ENCODE measurements around the gene HS3ST6. TPM values are rescaled to one million over a fixed set of nuclear protein-coding genes. Genes with fewer than 3 reads are reported as not detected.

Gene HS3ST6
- total and polyA plus RNA-seq, 2 of the 13 experiments (the other 11 are each of a cell fraction or from before 2014, with no cell fraction given), result not detected

DNA sequence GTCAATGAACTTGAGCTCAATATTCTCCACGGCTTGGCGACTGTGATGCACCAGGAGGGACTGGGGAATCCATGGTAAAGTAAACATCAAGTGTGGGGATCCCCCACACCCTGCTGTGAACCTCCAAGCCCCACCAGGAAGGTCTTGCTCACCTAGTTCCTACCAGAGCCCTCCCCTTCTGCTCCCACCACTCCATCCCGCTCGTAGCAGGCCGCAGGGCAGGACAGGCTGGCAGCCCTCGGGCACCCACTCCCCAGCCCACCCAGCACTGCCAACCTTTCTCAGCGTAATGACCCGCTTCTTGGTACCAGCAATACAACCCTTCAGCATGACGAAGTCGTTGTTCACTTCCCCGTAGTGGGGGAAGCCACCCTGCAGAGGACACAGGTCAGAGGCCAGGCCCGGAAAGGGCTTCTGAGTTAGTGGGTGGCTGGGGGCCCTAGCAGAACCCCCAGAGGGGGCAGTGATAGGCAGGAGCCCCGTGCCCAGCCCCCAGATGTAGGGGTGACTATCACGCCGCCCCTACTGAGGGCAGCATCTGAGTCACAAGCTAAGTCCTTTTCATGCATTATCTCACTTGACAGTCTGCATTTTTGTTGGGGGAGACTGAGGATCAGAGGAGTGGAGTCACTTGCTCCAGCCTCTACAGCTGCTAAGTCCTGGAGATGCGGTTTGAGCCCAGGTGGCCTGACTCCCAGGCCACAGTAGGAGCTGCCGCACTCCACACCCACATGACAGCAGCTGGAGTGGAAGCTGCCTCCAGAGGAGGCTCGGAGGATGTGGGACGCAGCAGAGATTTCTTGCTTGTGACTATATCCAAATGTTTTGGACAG is 27.6 kb upstream of the HS3ST6 start:
- in situ Hi-C loops (cut with HindIII; ENCODE audit: extremely low pct_ligation_motif_present, low pct_unique_long_range_greater_than_20kb), result no loop called here
- H3K79me2 ChIP-seq (ENCODE audit: insufficient read depth, low read length), result peaks cover 14% of the 10 kb centered on the region
- H3K4me3 ChIP-seq (replicated peaks in 1 of 3; ENCODE audit: insufficient read depth in 1 of 3, low read depth in 2 of 3, low read length in 3 of 3), result no peak overlapping the region
- ChIA-PET POLR2A (interaction anchor here (1.0 to 3.2 kb wide), 9 partner anchors 10 to 1141 kb away, joined by 3 to 18 read pairs (median 4); partner anchors contain the start of genes RPS2, TBL3 and TRAF7), CTCF (ENCODE audit: low intra/inter-chr PET ratio, low total read pairs) (no interaction called here)
- no peak for TF ChIP-seq CREM (IDR thresholded peaks at IDR 0.05)
- TF ChIP-seq CREM (CRISPR knock-in tag; IDR thresholded peaks at IDR 0.05), result no peak
- TF ChIP-seq ZNF746 (CRISPR knock-in tag; IDR thresholded peaks at IDR 0.05), result no peak
- no peak for TF ChIP-seq JARID2 (CRISPR knock-in tag; IDR thresholded peaks at IDR 0.05; ENCODE audit: insufficient replicate concordance)
- no peak for TF ChIP-seq SRSF9 (IDR thresholded peaks at IDR 0.05; ENCODE audit: borderline replicate concordance, insufficient read depth, low read depth, low read length, poor library complexity, severe bottlenecking)
- peaks cover 0 to 5% of the 10 kb centered on the region in 2 experiments; a peak in 1 of 5 replicates for H3K27me3 ChIP-seq (ENCODE audit: control insufficient read depth in 1 of 2, insufficient read depth in 2 of 2, low read length in 2 of 2)
- DNase-seq (ENCODE audit: low spot score), result no peak
- H3K27ac ChIP-seq (ENCODE audit: extremely low read length, insufficient read depth, low read length), result no peak overlapping the region
- intact Hi-C loops (cut with micrococcal nuclease; ENCODE audit: unreplicated experiment), result no loop called here
- H3K36me3 ChIP-seq (replicated peaks in 1 of 2; ENCODE audit: control insufficient read depth in 1 of 2, insufficient read depth in 2 of 2, low read length in 2 of 2), result no peaks in the 10 kb centered on the region
- no peak overlapping the region for H2AFZ ChIP-seq (ENCODE audit: low read length)
- no peaks in the 10 kb centered on the region for H3K9me3 ChIP-seq (ENCODE audit: low read length)
- no peak overlapping the region for H3K9ac ChIP-seq (ENCODE audit: insufficient read depth, low read depth, low read length)
- H3K4me2 ChIP-seq (ENCODE audit: low read depth, low read length), result peak overlapping the region; percentile 27; the same call in 1 of the 2 replicates
- WGBS (ENCODE audit: low lambda C conversion rate), result 55% methylated on average over 10 of the region's 19 CpGs
- H3K4me1 ChIP-seq (ENCODE audit: insufficient read depth, low read length), result peaks cover 47% of the 10 kb centered on the region
- H4K20me1 ChIP-seq (ENCODE audit: insufficient read depth, low read length), result no peaks in the 10 kb centered on the region; the same call in 1 of the 2 replicates
- BruUV-seq (replicated peaks), result no TSS peak
- no peak for ATAC-seq
- FAIRE-seq, result no peak

DNA sequence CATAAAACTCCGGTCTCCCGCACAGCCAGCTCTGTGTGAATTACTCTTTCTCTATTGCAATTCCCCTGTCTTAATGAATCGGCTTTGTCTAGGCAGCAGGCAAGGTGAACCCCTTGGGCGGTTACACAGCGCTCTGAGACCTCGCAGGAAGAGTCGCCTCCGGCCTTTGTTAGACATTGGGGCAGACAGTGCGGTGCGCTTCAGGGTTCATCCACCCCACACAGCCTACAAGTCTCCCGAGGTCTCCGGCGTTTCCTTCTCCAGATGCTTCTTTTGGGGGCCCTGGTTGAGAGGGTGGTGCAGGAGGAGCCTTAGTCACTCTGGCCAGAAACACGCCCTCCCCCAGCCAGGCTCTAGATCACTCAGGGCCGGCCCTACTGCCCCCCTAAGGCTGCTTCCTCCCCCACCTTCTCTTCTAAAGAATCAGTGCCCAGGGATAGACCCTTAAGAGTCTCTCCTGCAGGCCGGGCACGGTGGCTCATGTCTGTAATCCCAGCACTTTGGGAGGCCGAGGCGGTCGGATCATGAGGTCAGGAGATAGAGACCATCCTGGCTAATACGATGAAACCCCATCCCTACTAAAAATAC is 26.5 kb upstream of the HS3ST6 start:
- no peaks in the 10 kb centered on the region; the same call in 1 of the 2 replicates for H4K20me1 ChIP-seq (ENCODE audit: insufficient read depth, low read length)
- no peak overlapping the region for H3K4me3 ChIP-seq (replicated peaks in 1 of 3; ENCODE audit: insufficient read depth in 1 of 3, low read depth in 2 of 3, low read length in 3 of 3)
- H3K79me2 ChIP-seq (ENCODE audit: insufficient read depth, low read length), result peaks cover 14% of the 10 kb centered on the region
- H2AFZ ChIP-seq (ENCODE audit: low read length), result no peak overlapping the region
- in situ Hi-C loops (cut with HindIII; ENCODE audit: extremely low pct_ligation_motif_present, low pct_unique_long_range_greater_than_20kb), result no loop called here
- ATAC-seq, result no peak
- no TSS peak for BruUV-seq (replicated peaks)
- no peak for FAIRE-seq
- H3K9me3 ChIP-seq (ENCODE audit: low read length), result no peaks in the 10 kb centered on the region
- CTCF ChIA-PET (ENCODE audit: low intra/inter-chr PET ratio, low total read pairs), result no interaction called here
- POLR2A ChIA-PET, result interaction anchor here (2.5 to 5.8 kb wide), 4 partner anchors 15 to 21 kb away, joined by 8 to 139 read pairs (median 74); partner anchors contain the start of genes NDUFB10, RNF151 and RPS2
- 84% methylated on average over 20 of the region's 21 CpGs for WGBS (ENCODE audit: low lambda C conversion rate)
- intact Hi-C loops (cut with micrococcal nuclease; ENCODE audit: unreplicated experiment), result no loop called here
- no peak overlapping the region for H3K27ac ChIP-seq (ENCODE audit: extremely low read length, insufficient read depth, low read length)
- peaks cover 0 to 5% of the 10 kb centered on the region in 2 experiments; a peak in 1 of 5 replicates for H3K27me3 ChIP-seq (ENCODE audit: control insufficient read depth in 1 of 2, insufficient read depth in 2 of 2, low read length in 2 of 2)
- peaks cover 51% of the 10 kb centered on the region for H3K4me1 ChIP-seq (ENCODE audit: insufficient read depth, low read length)
- DNase-seq (ENCODE audit: low spot score), result no peak
- H3K4me2 ChIP-seq (ENCODE audit: low read depth, low read length), result no peak overlapping the region
- H3K36me3 ChIP-seq (replicated peaks in 1 of 2; ENCODE audit: control insufficient read depth in 1 of 2, insufficient read depth in 2 of 2, low read length in 2 of 2), result no peaks in the 10 kb centered on the region
- H3K9ac ChIP-seq (ENCODE audit: insufficient read depth, low read depth, low read length), result no peak overlapping the region
- no peak for TF ChIP-seq HMG20A (CRISPR knock-in tag; IDR thresholded peaks at IDR 0.05; ENCODE audit: borderline replicate concordance)
- TF ChIP-seq SRSF9 (IDR thresholded peaks at IDR 0.05; ENCODE audit: borderline replicate concordance, insufficient read depth, low read depth, low read length, poor library complexity, severe bottlenecking), result no peak
- no peak for TF ChIP-seq ZNF446 (CRISPR knock-in tag; IDR thresholded peaks at IDR 0.05)
- no peak for TF ChIP-seq TAF1 (CRISPR knock-in tag; IDR thresholded peaks at IDR 0.05)
- TF ChIP-seq ZNF343 (CRISPR knock-in tag; IDR thresholded peaks at IDR 0.05), result no peak
- no peak for TF ChIP-seq AKAP8 (CRISPR knock-in tag; IDR thresholded peaks at IDR 0.05)
- TF ChIP-seq, protein P1, sequence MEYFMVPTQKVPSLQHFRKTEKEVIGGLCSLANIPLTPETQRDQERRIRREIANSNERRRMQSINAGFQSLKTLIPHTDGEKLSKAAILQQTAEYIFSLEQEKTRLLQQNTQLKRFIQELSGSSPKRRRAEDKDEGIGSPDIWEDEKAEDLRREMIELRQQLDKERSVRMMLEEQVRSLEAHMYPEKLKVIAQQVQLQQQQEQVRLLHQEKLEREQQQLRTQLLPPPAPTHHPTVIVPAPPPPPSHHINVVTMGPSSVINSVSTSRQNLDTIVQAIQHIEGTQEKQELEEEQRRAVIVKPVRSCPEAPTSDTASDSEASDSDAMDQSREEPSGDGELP (IDR thresholded peaks at IDR 0.05; ENCODE audit: borderline replicate concordance, low read depth), result no peak
- TF ChIP-seq PHF20 (CRISPR knock-in tag; IDR thresholded peaks at IDR 0.05), result no peak
- no peak for TF ChIP-seq NPAS2 (CRISPR knock-in tag; IDR thresholded peaks at IDR 0.05; ENCODE audit: borderline replicate concordance)
- no peak for TF ChIP-seq KLF13 (CRISPR knock-in tag; IDR thresholded peaks at IDR 0.05)
- TF ChIP-seq IKZF4 (CRISPR knock-in tag; IDR thresholded peaks at IDR 0.05; ENCODE audit: borderline replicate concordance, low read depth, not compliant biosample characterization), result no peak
- TF ChIP-seq NFIB (CRISPR knock-in tag; IDR thresholded peaks at IDR 0.05; ENCODE audit: borderline replicate concordance), result no peak
